ENCODE measurements around the gene ETS1.

- TF ChIP-seq, protein P1, sequence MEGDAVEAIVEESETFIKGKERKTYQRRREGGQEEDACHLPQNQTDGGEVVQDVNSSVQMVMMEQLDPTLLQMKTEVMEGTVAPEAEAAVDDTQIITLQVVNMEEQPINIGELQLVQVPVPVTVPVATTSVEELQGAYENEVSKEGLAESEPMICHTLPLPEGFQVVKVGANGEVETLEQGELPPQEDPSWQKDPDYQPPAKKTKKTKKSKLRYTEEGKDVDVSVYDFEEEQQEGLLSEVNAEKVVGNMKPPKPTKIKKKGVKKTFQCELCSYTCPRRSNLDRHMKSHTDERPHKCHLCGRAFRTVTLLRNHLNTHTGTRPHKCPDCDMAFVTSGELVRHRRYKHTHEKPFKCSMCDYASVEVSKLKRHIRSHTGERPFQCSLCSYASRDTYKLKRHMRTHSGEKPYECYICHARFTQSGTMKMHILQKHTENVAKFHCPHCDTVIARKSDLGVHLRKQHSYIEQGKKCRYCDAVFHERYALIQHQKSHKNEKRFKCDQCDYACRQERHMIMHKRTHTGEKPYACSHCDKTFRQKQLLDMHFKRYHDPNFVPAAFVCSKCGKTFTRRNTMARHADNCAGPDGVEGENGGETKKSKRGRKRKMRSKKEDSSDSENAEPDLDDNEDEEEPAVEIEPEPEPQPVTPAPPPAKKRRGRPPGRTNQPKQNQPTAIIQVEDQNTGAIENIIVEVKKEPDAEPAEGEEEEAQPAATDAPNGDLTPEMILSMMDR (IDR thresholded peaks at IDR 0.05; ENCODE audit: borderline replicate concordance, extremely low read depth, low read length, poor library complexity, severe bottlenecking): no peak
- TF ChIP-seq EZH2 (IDR thresholded peaks at IDR 0.05; ENCODE audit: borderline replicate concordance, low read depth, low read length, severe bottlenecking): no peak
Measured at GRCh38 chr11:128411812-128412211, 175.5 kb downstream of the ETS1 start.

Data from DND-41 (cell line).